WTC11 (cell line): ENCODE data around the gene TAPBP. TPM values are rescaled to one million over a fixed set of nuclear protein-coding genes. Genes with fewer than 3 reads are reported as not detected.
"Not testable (repeated sequence)": the region's sequence is repeated elsewhere in the genome, so short reads cannot be mapped to it uniquely, and the experiment has no call there.

Experiments used
- ATAC-seq: fragments of 200-7000 bp; cut with Tn5 transposase; 2 replicates; pipeline ENCODE4 v1.10.0; 2021; ENCODE audit warnings: mild to moderate bottlenecking, moderate library complexity
- CTCF ChIA-PET: fragments of 300-600 bp; sonication (Branson Sonifier 250); formaldehyde crosslinking; loops from one replicate; lab custom pipeline; 2021; ENCODE audit warnings: antibody characterized with exemption; lab: Charles Lee
- POLR2A ChIA-PET: fragments of 350-600 bp; sonication (Branson Sonifier 250); formaldehyde crosslinking; loops from one replicate; lab custom pipeline; 2021; ENCODE audit warnings: antibody characterized with exemption; lab: Charles Lee
- DNase-seq: peaks from one replicate; pipeline ENCODE4 v3.0.0; 2021; ENCODE audit warnings: low spot score
- H3K27ac Mint-ChIP-seq: 2 replicates; pipeline ENCODE4 v1.8.0; 2021; ENCODE audit warnings: mixed read lengths
- H3K27me3 Mint-ChIP-seq: 2 replicates; pipeline ENCODE4 v1.8.0; 2021; ENCODE audit warnings: low read depth, mild to moderate bottlenecking, moderate library complexity, mixed read lengths
- H3K36me3 Mint-ChIP-seq: 2 replicates; pipeline ENCODE4 v1.8.0; 2021; ENCODE audit warnings: mixed read lengths
- H3K4me1 Mint-ChIP-seq: 2 replicates; pipeline ENCODE4 v1.8.0; 2022; ENCODE audit warnings: mixed read lengths
- H3K4me3 Mint-ChIP-seq: 2 replicates; pipeline ENCODE4 v1.8.0; 2021; ENCODE audit warnings: mild to moderate bottlenecking, moderate library complexity, mixed read lengths
- H3K9me3 Mint-ChIP-seq: 2 replicates; pipeline ENCODE4 v1.8.0; 2021; ENCODE audit warnings: mixed read lengths
- ATF6 ChIP-seq: sonication (generic); formaldehyde crosslinking; IDR thresholded peaks from 2 replicates; pipeline ENCODE4 v1.8.1; 2023; ENCODE audit warnings: mild to moderate bottlenecking, missing genetic modification reagents
- CBFB ChIP-seq: sonication (generic); formaldehyde crosslinking; IDR thresholded peaks from 2 replicates; pipeline ENCODE4 v1.8.1; 2022; ENCODE audit warnings: mild to moderate bottlenecking, low read depth, missing genetic modification reagents
- CREB1 ChIP-seq: sonication (generic); formaldehyde crosslinking; IDR thresholded peaks from 2 replicates; pipeline ENCODE4 v1.8.0; 2023; ENCODE audit warnings: mild to moderate bottlenecking, missing genetic modification reagents
- E2F1 ChIP-seq: sonication (generic); formaldehyde crosslinking; IDR thresholded peaks from 2 replicates; pipeline ENCODE4 v1.8.0; 2022; ENCODE audit warnings: mild to moderate bottlenecking, missing genetic modification reagents
- MAX ChIP-seq: sonication (generic); formaldehyde crosslinking; IDR thresholded peaks from 2 replicates; pipeline ENCODE4 v1.8.0; 2022; ENCODE audit warnings: mild to moderate bottlenecking, missing genetic modification reagents
- MYBL2 ChIP-seq: sonication (generic); formaldehyde crosslinking; IDR thresholded peaks from 2 replicates; pipeline ENCODE4 v1.8.1; 2023; ENCODE audit warnings: mild to moderate bottlenecking, moderate library complexity, missing genetic modification reagents
- NFATC4 ChIP-seq: fragments of 250-450 bp; sonication (Bioruptor Pico); IDR thresholded peaks from 2 replicates; pipeline ENCODE4 v1.9.0; 2021; ENCODE audit warnings: mild to moderate bottlenecking
- NFYB ChIP-seq: sonication (generic); formaldehyde crosslinking; conservative IDR thresholded peaks from 2 replicates; pipeline ENCODE4 v1.8.0; 2022; ENCODE audit warnings: low read depth, missing genetic modification reagents
- NR1H2 ChIP-seq: sonication (generic); formaldehyde crosslinking; IDR thresholded peaks from 2 replicates; pipeline ENCODE4 v1.9.0; 2021; ENCODE audit warnings: mild to moderate bottlenecking, moderate library complexity, missing genetic modification reagents
- NR2C2 ChIP-seq: sonication (generic); formaldehyde crosslinking; IDR thresholded peaks from 2 replicates; pipeline ENCODE4 v1.8.0; 2022; ENCODE audit warnings: mild to moderate bottlenecking, missing genetic modification reagents
- NR3C1 ChIP-seq: sonication (generic); formaldehyde crosslinking; conservative IDR thresholded peaks from 2 replicates; pipeline ENCODE4 v1.8.1; 2023; ENCODE audit warnings: low read depth, mild to moderate bottlenecking, missing genetic modification reagents
- OVOL2 ChIP-seq: fragments of 250-450 bp; sonication (Bioruptor Pico); IDR thresholded peaks from 2 replicates; pipeline ENCODE4 v1.9.0; 2021; ENCODE audit warnings: mild to moderate bottlenecking, borderline replicate concordance
- PRRX2 ChIP-seq: fragments of 250-450 bp; sonication (Bioruptor Pico); IDR thresholded peaks from 2 replicates; pipeline ENCODE4 v1.8.0; 2021; ENCODE audit warnings: mild to moderate bottlenecking
- RORB ChIP-seq: fragments of 250-450 bp; sonication (Bioruptor Pico); IDR thresholded peaks from 2 replicates; pipeline ENCODE4 v1.9.0; 2021; ENCODE audit warnings: mild to moderate bottlenecking
- SOX15 ChIP-seq: fragments of 250-450 bp; sonication (Bioruptor Pico); IDR thresholded peaks from 2 replicates; pipeline ENCODE4 v1.9.0; 2021; ENCODE audit warnings: mild to moderate bottlenecking
- SP1 ChIP-seq: sonication (generic); formaldehyde crosslinking; conservative IDR thresholded peaks from 2 replicates; pipeline ENCODE4 v1.8.1; 2022; ENCODE audit warnings: missing genetic modification reagents
- TP53 ChIP-seq: sonication (generic); formaldehyde crosslinking; IDR thresholded peaks from 2 replicates; pipeline ENCODE4 v1.8.1; 2023; ENCODE audit warnings: mild to moderate bottlenecking, missing genetic modification reagents
- ZNF121 ChIP-seq: sonication (generic); formaldehyde crosslinking; IDR thresholded peaks from 2 replicates; pipeline ENCODE4 v1.8.0; 2023; ENCODE audit warnings: missing genetic modification reagents
- ZNF232 ChIP-seq: sonication (generic); formaldehyde crosslinking; IDR thresholded peaks from 2 replicates; pipeline ENCODE4 v1.8.0; 2022; ENCODE audit warnings: mild to moderate bottlenecking, missing genetic modification reagents
- total RNA-seq: library from RNA; stranded (reverse); gene quantifications from 3 replicates; pipeline ENCODE4 v1.2.3, GENCODE V29; 2021

Gene TAPBP
- total RNA-seq, 1 experiment from 2014 or later = 43.5 TPM

- TF ChIP-seq NFATC4 (CRISPR knock-in tag) = no peak
- no peak for TF ChIP-seq SOX15 (CRISPR knock-in tag)
These were observed 45.5 kb upstream of the TAPBP start (continued) for GRCh38 chr6:33359331-33359730.

GRCh38 chr6:33357160-33357871 is 43.4 kb upstream of the TAPBP start:
- ATAC-seq, H3K4me3 Mint-ChIP-seq, DNase-seq, POLR2A ChIA-PET, H3K27me3 Mint-ChIP-seq, H3K9me3 Mint-ChIP-seq, H3K36me3 Mint-ChIP-seq: not testable (repeated sequence)
- H3K27ac Mint-ChIP-seq = 0 out of 2 replicates have a peak overlapping the region, but pooled peaks have one; percentile 87
- peaks cover 26% of the 10 kb centered on the region for H3K4me1 Mint-ChIP-seq
- CTCF ChIA-PET = interaction anchor here (2.9 kb wide), 1 partner anchor 12 kb away, joined by 11 read pairs; no protein-coding TSS in a partner anchor

- ATAC-seq (no peak), DNase-seq (no peak)
- Mint-ChIP-seq H3K4me3 (no peak overlapping the region), H3K36me3 (no peaks in the 10 kb centered on the region), H3K27ac (no peak overlapping the region), H3K9me3 (no peaks in the 10 kb centered on the region)
- TF ChIP-seq PRRX2 (CRISPR knock-in tag) (no peak), NR2C2 (CRISPR knock-in tag) (no peak), CBFB (CRISPR knock-in tag) (no peak), MYBL2 (CRISPR knock-in tag) (no peak), NR3C1 (CRISPR knock-in tag) (no peak), NR1H2 (CRISPR knock-in tag) (no peak), OVOL2 (CRISPR knock-in tag) (no peak), ZNF121 (CRISPR knock-in tag) (no peak), ZNF232 (CRISPR knock-in tag) (no peak), TP53 (CRISPR knock-in tag) (no peak), CREB1 (CRISPR knock-in tag) (no peak), NFYB (CRISPR knock-in tag) (no peak), ATF6 (CRISPR knock-in tag) (no peak), MAX (CRISPR knock-in tag) (no peak), RORB (CRISPR knock-in tag) (no peak), SP1 (no peak), E2F1 (no peak)
- TF ChIP-seq, all 79 proteins: peak for 0
- Mint-ChIP-seq H3K27me3 (no peaks in the 10 kb centered on the region), H3K4me1 (peaks cover 26% of the 10 kb centered on the region)
- CTCF ChIA-PET = interaction anchor here (0.6 to 2.9 kb wide), 2 partner anchors 11 to 38 kb away, joined by 4 to 11 read pairs; no protein-coding TSS in a partner anchor
- POLR2A ChIA-PET = no interaction called here
These were observed 42.4 kb upstream of the TAPBP start for GRCh38 chr6:33356295-33356694.

- not testable (repeated sequence) for ATAC-seq, H3K36me3 Mint-ChIP-seq, H3K9me3 Mint-ChIP-seq, H3K27ac Mint-ChIP-seq, DNase-seq, H3K27me3 Mint-ChIP-seq, H3K4me3 Mint-ChIP-seq
- ChIA-PET CTCF (interaction anchor here (0.6 to 2.9 kb wide), 2 partner anchors 11 to 38 kb away, joined by 4 to 11 read pairs; no protein-coding TSS in a partner anchor), POLR2A (interaction anchor here (1.0 kb wide), 1 partner anchor 9 kb away, joined by 4 read pairs; no protein-coding TSS in a partner anchor)
- peaks cover 26% of the 10 kb centered on the region for H3K4me1 Mint-ChIP-seq
These were observed 42.0 kb upstream of the TAPBP start for GRCh38 chr6:33355860-33356259.
